ENCODE data around the gene AEBP2. TPM values are rescaled to one million over a fixed set of nuclear protein-coding genes. Genes with fewer than 3 reads are reported as not detected.
A peak's percentile ranks its signal among the peaks of the same experiment; 100 is the strongest.

The AEBP2 gene
- total and polyA plus RNA-seq, 2 of the 13 experiments (the other 11 are each of a cell fraction or from before 2014, with no cell fraction given) = 9.2 to 17.9 TPM

DNA sequence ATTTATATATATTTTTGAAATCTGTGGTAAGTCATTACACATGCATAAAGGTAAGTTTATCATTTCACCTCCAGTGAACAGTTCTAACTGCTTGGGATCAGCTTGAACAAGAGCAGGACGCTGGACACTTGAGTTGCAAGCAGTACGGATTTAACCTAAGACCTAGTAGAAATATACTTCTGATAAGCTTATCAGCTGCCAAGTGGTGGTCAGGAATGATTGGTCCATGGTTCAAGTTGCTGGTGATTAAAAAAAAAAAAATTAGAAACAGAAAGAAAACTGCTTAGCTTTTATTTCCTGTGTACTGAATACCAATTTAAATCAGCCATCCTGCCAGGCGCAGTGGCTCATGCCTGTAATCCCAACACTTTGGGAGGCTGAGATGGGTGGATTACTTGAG lies 88.6 kb downstream of the AEBP2 start:
- BruUV-seq (replicated peaks) = no TSS peak
- Histone ChIP-seq H3K9me3 (ENCODE audit: low read length) (no peaks in the 10 kb centered on the region), H3K79me2 (ENCODE audit: insufficient read depth, low read length) (no peaks in the 10 kb centered on the region), H3K27ac (ENCODE audit: extremely low read length, insufficient read depth, low read length) (no peak overlapping the region), H3K9ac (ENCODE audit: insufficient read depth, low read depth, low read length) (no peak overlapping the region), H3K36me3 (replicated peaks in 1 of 2; ENCODE audit: control insufficient read depth in 1 of 2, insufficient read depth in 2 of 2, low read length in 2 of 2) (no peaks in the 10 kb centered on the region), H2AFZ (ENCODE audit: low read length) (no peak overlapping the region), H3K4me3 (replicated peaks in 1 of 3; ENCODE audit: insufficient read depth in 1 of 3, low read depth in 2 of 3, low read length in 3 of 3) (no peak overlapping the region), H3K4me2 (ENCODE audit: low read depth, low read length) (no peak overlapping the region), H4K20me1 (ENCODE audit: insufficient read depth, low read length) (no peaks in the 10 kb centered on the region), H3K4me1 (ENCODE audit: insufficient read depth, low read length) (peaks cover 6% of the 10 kb centered on the region; the same call in 1 of the 2 replicates), H3K27me3 (ENCODE audit: control insufficient read depth in 1 of 2, insufficient read depth in 2 of 2, low read length in 2 of 2) (no peaks in the 10 kb centered on the region)
- FAIRE-seq (no peak), DNase-seq (ENCODE audit: low spot score) (no peak), ATAC-seq (no peak)
- intact Hi-C loops (cut with micrococcal nuclease; ENCODE audit: unreplicated experiment) (no loop called here), in situ Hi-C loops (cut with HindIII; ENCODE audit: extremely low pct_ligation_motif_present, low pct_unique_long_range_greater_than_20kb) (no loop called here)
- TF ChIP-seq, protein P1, sequence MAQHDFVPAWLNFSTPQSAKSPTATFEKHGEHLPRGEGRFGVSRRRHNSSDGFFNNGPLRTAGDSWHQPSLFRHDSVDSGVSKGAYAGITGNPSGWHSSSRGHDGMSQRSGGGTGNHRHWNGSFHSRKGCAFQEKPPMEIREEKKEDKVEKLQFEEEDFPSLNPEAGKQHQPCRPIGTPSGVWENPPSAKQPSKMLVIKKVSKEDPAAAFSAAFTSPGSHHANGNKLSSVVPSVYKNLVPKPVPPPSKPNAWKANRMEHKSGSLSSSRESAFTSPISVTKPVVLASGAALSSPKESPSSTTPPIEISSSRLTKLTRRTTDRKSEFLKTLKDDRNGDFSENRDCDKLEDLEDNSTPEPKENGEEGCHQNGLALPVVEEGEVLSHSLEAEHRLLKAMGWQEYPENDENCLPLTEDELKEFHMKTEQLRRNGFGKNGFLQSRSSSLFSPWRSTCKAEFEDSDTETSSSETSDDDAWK (CRISPR knock-in tag; IDR thresholded peaks at IDR 0.05) = no peak
- TF ChIP-seq ZBTB3 (CRISPR knock-in tag; IDR thresholded peaks at IDR 0.05; ENCODE audit: borderline replicate concordance, low read depth) = no peak
- CTCF ChIA-PET (ENCODE audit: low intra/inter-chr PET ratio, low total read pairs) = no interaction called here
- WGBS (ENCODE audit: low lambda C conversion rate) = 95% methylated on average over 3 of the region's 3 CpGs
- POLR2A ChIA-PET = no interaction called here

DNA sequence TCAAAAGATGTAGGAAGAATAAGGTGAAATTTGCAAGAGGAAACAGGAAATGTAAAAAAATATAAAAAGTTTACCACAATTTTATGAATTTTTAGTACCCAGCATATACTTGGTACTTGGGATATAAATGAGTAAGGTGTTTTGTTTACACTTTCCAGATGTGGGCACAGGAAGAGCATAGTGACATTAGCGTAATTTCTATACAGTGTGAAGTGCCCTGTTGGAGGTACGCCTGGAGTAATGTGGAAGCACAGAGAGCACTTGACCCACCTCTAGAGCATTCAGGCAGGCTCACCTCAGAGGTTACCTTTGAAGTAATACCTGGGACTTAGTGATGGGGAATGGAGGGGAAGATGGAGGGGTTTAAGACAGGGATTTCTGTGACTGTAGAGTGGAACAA lies 89.5 kb downstream of the AEBP2 start:
- H4K20me1 ChIP-seq (ENCODE audit: insufficient read depth, low read length) = no peaks in the 10 kb centered on the region
- intact Hi-C loops (cut with micrococcal nuclease; ENCODE audit: unreplicated experiment) (no loop called here), in situ Hi-C loops (cut with HindIII; ENCODE audit: extremely low pct_ligation_motif_present, low pct_unique_long_range_greater_than_20kb) (no loop called here)
- no peaks in the 10 kb centered on the region for H3K27me3 ChIP-seq (ENCODE audit: control insufficient read depth in 1 of 2, insufficient read depth in 2 of 2, low read length in 2 of 2)
- ATAC-seq (peak; percentile 38; the same call in 2 of the 3 replicates), DNase-seq (ENCODE audit: low spot score) (no peak), FAIRE-seq (no peak)
- peaks cover 6% of the 10 kb centered on the region; the same call in 1 of the 2 replicates for H3K4me1 ChIP-seq (ENCODE audit: insufficient read depth, low read length)
- no peak overlapping the region for H3K27ac ChIP-seq (ENCODE audit: extremely low read length, insufficient read depth, low read length)
- WGBS (ENCODE audit: low lambda C conversion rate) = 98% methylated on average over 2 of the region's 2 CpGs
- BruUV-seq (replicated peaks) = no TSS peak
- H3K4me2 ChIP-seq (ENCODE audit: low read depth, low read length) = no peak overlapping the region
- no peaks in the 10 kb centered on the region for H3K36me3 ChIP-seq (replicated peaks in 1 of 2; ENCODE audit: control insufficient read depth in 1 of 2, insufficient read depth in 2 of 2, low read length in 2 of 2)
- POLR2A ChIA-PET = no interaction called here
- no peak overlapping the region for H2AFZ ChIP-seq (ENCODE audit: low read length)
- TF ChIP-seq SP2 (CRISPR knock-in tag; IDR thresholded peaks at IDR 0.05) (no peak), ZNF879 (CRISPR knock-in tag; IDR thresholded peaks at IDR 0.05) (no peak), RCOR2 (CRISPR knock-in tag; IDR thresholded peaks at IDR 0.05) (no peak), TCF7L2 (IDR thresholded peaks at IDR 0.05; ENCODE audit: low read depth, low read length) (no peak), ZNF577 (CRISPR knock-in tag; IDR thresholded peaks at IDR 0.05; ENCODE audit: borderline replicate concordance, low read depth) (no peak), ZNF451 (CRISPR knock-in tag; IDR thresholded peaks at IDR 0.05) (no peak), NFYB (CRISPR knock-in tag; IDR thresholded peaks at IDR 0.05) (no peak), ZNF292 (CRISPR knock-in tag; IDR thresholded peaks at IDR 0.05; ENCODE audit: borderline replicate concordance, low read depth) (no peak)
- TF ChIP-seq, protein P2, sequence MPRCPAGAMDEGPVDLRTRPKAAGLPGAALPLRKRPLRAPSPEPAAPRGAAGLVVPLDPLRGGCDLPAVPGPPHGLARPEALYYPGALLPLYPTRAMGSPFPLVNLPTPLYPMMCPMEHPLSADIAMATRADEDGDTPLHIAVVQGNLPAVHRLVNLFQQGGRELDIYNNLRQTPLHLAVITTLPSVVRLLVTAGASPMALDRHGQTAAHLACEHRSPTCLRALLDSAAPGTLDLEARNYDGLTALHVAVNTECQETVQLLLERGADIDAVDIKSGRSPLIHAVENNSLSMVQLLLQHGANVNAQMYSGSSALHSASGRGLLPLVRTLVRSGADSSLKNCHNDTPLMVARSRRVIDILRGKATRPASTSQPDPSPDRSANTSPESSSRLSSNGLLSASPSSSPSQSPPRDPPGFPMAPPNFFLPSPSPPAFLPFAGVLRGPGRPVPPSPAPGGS (CRISPR knock-in tag; IDR thresholded peaks at IDR 0.05) = no peak
- TF ChIP-seq, protein P3, sequence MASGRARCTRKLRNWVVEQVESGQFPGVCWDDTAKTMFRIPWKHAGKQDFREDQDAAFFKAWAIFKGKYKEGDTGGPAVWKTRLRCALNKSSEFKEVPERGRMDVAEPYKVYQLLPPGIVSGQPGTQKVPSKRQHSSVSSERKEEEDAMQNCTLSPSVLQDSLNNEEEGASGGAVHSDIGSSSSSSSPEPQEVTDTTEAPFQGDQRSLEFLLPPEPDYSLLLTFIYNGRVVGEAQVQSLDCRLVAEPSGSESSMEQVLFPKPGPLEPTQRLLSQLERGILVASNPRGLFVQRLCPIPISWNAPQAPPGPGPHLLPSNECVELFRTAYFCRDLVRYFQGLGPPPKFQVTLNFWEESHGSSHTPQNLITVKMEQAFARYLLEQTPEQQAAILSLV (CRISPR knock-in tag; IDR thresholded peaks at IDR 0.05; ENCODE audit: borderline replicate concordance) = no peak
- TF ChIP-seq, protein P4, sequence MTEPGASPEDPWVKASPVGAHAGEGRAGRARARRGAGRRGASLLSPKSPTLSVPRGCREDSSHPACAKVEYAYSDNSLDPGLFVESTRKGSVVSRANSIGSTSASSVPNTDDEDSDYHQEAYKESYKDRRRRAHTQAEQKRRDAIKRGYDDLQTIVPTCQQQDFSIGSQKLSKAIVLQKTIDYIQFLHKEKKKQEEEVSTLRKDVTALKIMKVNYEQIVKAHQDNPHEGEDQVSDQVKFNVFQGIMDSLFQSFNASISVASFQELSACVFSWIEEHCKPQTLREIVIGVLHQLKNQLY (CRISPR knock-in tag; IDR thresholded peaks at IDR 0.05) = no peak
- no peak overlapping the region for H3K9ac ChIP-seq (ENCODE audit: insufficient read depth, low read depth, low read length)
- H3K79me2 ChIP-seq (ENCODE audit: insufficient read depth, low read length) = no peaks in the 10 kb centered on the region
- CTCF ChIA-PET (ENCODE audit: low intra/inter-chr PET ratio, low total read pairs) = no interaction called here
- no peaks in the 10 kb centered on the region for H3K9me3 ChIP-seq (ENCODE audit: low read length)
- no peak overlapping the region for H3K4me3 ChIP-seq (replicated peaks in 1 of 3; ENCODE audit: insufficient read depth in 1 of 3, low read depth in 2 of 3, low read length in 3 of 3)
